HG03097 (cell line): ENCODE data around the gene COL9A3.

Experiments
- ATAC-seq: cut with Tn5 transposase; IDR thresholded peaks from one replicate; pipeline ENCODE4 v1.9.1; 2021; ENCODE audit not compliant: unreplicated experiment, low FRiP score

COL9A3 gene

DNA sequence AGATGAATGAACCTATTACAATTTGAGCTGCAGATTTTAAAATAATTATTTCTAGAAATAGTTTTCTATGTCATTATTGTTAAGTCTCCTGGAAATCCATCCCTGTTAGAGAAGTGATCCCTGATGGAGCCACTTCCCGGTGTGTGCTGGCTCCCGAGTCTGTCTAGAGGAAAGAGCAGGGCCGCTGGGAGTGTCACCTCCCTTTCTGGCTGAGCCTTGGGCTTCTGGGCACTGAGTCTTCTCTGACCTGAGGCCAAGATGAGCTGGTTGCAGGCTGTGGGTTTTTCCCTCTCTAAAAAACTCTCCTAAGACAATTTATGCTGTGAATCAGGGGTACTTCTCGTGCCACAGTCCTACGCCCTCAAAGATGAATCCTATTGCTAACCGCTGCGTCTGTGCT is 73.6 kb downstream of the COL9A3 start:
- ATAC-seq: no peak
